ENCODE results near the gene TBX21.
"Not testable (repeated sequence)": the region's sequence is repeated elsewhere in the genome, so short reads cannot be mapped to it uniquely, and the experiment has no call there.

Gene TBX21

GRCh38 chr17:47760409-47761140 is 27.5 kb downstream of the TBX21 start:
- in situ Hi-C loops (cut with MboI; ENCODE audit: low sequenced_read_pairs): no loop called here

DNA sequence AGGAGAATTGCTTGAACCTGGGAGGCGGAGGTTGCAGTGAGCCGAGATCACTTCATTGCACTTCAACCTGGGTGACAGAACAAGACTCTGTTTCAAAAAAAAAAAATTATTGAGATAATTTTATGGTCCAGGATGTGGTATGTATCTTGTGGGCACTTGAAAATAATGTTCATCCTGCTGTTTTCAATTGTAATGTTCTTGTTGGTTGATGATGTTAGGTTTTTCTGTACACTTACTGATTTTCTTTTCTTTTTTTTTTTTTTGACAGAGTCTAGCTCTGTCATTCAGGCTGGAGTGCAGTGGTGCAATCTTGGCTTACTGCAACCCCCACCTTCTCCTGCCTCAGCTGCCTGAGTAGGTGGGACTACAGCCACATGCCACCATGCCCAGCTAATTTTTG is 29.7 kb downstream of the TBX21 start:
- in situ Hi-C loops (cut with MboI; ENCODE audit: low sequenced_read_pairs): no loop called here

- in situ Hi-C loops (cut with MboI; ENCODE audit: low sequenced_read_pairs): no loop called here
These were observed 31.0 kb downstream of the TBX21 start for GRCh38 chr17:47763913-47764582.

- in situ Hi-C loops (cut with MboI; ENCODE audit: low sequenced_read_pairs): not testable (repeated sequence)
These were observed 40.6 kb downstream of the TBX21 start for GRCh38 chr17:47773649-47774048.

DNA sequence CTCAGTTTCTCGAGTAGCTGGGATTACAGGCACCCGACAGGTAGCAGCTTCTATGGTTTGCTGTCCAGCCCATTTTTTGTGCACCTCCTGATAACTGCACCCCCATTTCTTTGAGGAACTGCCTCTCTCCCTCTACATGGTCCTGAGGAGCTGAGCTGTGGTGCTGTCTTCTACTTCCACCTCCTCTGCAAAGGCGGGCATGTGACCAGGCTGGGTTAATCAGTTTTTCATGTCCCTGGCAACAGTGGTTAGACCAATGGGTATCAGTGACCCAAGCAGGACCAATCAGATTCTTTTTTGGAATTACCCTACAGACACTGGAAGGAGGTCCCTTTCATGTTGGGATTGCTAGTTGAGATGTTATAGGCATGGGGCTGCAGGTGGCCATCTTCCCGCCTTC is 41.3 kb downstream of the TBX21 start:
- in situ Hi-C loops (cut with MboI; ENCODE audit: low sequenced_read_pairs): no loop called here

GRCh38 chr17:47774987-47775580 is 42.0 kb downstream of the TBX21 start:
- in situ Hi-C loops (cut with MboI; ENCODE audit: low sequenced_read_pairs): no loop called here

- in situ Hi-C loops (cut with MboI; ENCODE audit: low sequenced_read_pairs): no loop called here
These were observed 43.5 kb downstream of the TBX21 start for GRCh38 chr17:47776330-47777197.

DNA sequence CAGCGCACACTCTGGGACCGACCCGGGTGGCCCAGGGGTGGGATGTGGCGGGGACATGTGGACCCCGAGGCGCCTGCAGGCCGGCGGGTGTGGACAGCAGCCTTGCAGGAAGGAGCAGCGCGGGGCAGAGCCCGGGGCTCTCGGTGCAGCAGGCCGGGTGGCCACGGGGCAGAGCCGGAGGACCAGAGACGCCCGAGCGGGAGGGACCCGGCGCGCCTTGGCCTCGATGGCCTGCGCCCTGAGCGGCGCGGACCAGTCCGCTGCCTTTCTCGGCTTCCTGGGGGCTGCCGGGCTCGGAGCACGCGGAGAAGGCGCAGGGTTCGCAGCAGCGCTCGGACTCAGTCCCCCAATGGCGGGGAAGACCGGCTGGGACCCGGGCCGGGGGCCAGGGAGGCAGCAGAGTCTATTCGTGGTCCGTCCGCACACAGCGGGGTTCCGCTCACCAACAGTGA is 45.2 kb downstream of the TBX21 start:
- in situ Hi-C loops (cut with MboI; ENCODE audit: low sequenced_read_pairs): no loop called here

DNA sequence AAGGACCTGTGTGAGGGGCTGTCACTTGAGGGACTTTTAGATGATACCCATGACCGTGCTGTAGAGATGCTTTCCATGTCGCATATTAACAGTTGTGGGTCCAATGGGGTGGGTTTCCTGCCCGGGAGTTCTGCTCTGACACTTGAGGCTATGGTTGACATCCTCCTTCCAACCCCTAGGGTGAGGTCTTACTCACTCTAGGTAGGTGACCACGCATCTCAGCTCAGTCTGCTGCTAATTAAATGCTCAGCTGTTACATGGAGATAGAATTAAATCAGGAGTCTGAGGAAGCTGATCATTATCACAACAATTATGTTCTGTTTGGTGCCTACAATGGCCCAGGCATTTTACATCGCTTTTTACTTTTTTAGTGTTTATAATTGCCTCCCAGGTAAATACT is 48.4 kb downstream of the TBX21 start:
- in situ Hi-C loops (cut with MboI; ENCODE audit: low sequenced_read_pairs): no loop called here

- in situ Hi-C loops (cut with MboI; ENCODE audit: low sequenced_read_pairs): no loop called here
These were observed 52.6 kb downstream of the TBX21 start for GRCh38 chr17:47785538-47786123.

GRCh38 chr17:47789611-47790561 is 56.9 kb downstream of the TBX21 start:
- in situ Hi-C loops (cut with MboI; ENCODE audit: low sequenced_read_pairs): no loop called here

GRCh38 chr17:47791025-47791424 is 58.0 kb downstream of the TBX21 start:
- in situ Hi-C loops (cut with MboI; ENCODE audit: low sequenced_read_pairs): no loop called here

DNA sequence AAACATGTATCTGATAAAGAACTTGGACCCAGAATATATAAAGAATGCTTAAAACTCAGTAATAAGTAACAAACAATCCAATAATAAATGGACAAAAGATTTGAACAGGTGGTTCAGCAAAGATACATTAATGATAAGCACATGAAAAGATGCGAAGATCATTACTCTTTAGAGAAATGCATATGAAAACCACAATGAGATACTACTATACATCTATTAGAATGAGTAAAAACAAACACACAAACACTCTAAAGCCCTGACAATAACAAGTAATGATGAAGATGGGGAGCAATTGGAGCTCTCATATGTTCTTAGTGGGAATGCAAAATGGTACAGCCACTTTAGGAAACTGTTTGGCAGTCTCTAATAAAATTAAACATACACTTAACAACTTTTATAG is 59.4 kb downstream of the TBX21 start:
- in situ Hi-C loops (cut with MboI; ENCODE audit: low sequenced_read_pairs): no loop called here

- in situ Hi-C loops (cut with MboI; ENCODE audit: low sequenced_read_pairs): no loop called here
These were observed 59.9 kb downstream of the TBX21 start for GRCh38 chr17:47792979-47793378.
